Measurements from ENCODE around the gene OXSR1.
"Not testable (repeated sequence)": the region's sequence is repeated elsewhere in the genome, so short reads cannot be mapped to it uniquely, and the experiment has no call there.

The OXSR1 gene

GRCh38 chr3:38163841-38164642 lies 1.3 kb upstream of the OXSR1 start:
- DNase-seq (ENCODE audit: insufficient read length, low spot score) (no peak), FAIRE-seq (no peak)

- FAIRE-seq (no peak), DNase-seq (ENCODE audit: insufficient read length, low spot score) (peak; percentile 17)
Observed at GRCh38 chr3:38164643-38164951, 740 bp upstream of the OXSR1 start.

- FAIRE-seq, result no peak
Observed at GRCh38 chr3:38165722-38166387, 518 bp downstream of the OXSR1 start.

GRCh38 chr3:38167591-38167990 lies 2.3 kb downstream of the OXSR1 start:
- DNase-seq (ENCODE audit: insufficient read length, low spot score) (no peak), FAIRE-seq (no peak)

More at GRCh38 chr3:38165722-38166387, 518 bp downstream of the OXSR1 start:
- no peak for DNase-seq (ENCODE audit: insufficient read length, low spot score)

- no peak for DNase-seq (ENCODE audit: insufficient read length, low spot score)
- no peak for FAIRE-seq
Observed at GRCh38 chr3:38168151-38169026, 3.1 kb downstream of the OXSR1 start.

DNA sequence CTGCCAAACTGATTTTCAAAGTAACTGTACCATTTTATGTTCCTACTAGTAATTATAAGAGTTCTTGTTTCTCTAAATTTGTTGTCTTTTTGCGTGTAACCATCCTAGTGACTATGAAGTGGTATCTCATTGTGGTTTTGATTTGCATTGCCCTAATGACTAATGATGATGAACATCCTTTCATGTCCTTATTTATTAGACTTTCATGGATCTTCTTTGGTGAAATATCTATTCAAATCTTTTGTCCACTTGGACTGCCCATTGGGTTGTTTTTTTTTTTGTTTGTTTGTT lies 3.6 kb downstream of the OXSR1 start:
- DNase-seq (ENCODE audit: insufficient read length, low spot score) (no peak), FAIRE-seq (no peak)

GRCh38 chr3:38170722-38171121 lies 5.4 kb downstream of the OXSR1 start:
- no peak for FAIRE-seq
- no peak for DNase-seq (ENCODE audit: insufficient read length, low spot score)

DNA sequence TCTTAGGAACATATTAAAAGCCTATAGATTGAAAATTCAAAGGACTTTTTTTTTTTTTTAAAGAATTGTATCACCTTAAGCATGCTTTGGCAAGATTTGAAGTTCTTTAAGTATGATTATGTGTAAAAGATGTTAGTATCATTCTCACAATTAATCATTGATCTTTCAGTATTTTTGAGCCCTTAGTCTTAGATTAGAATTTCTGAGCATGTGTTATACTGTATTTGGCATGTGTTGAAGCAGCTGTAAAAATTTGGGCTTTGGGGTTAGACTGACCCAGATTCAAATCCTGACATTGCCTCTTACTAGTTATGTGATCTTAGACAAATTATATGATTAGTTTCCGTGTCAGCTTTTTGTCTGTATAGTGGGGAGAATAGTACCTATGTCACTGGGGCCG lies 6.3 kb downstream of the OXSR1 start:
- FAIRE-seq, result peak; percentile 21

DNA sequence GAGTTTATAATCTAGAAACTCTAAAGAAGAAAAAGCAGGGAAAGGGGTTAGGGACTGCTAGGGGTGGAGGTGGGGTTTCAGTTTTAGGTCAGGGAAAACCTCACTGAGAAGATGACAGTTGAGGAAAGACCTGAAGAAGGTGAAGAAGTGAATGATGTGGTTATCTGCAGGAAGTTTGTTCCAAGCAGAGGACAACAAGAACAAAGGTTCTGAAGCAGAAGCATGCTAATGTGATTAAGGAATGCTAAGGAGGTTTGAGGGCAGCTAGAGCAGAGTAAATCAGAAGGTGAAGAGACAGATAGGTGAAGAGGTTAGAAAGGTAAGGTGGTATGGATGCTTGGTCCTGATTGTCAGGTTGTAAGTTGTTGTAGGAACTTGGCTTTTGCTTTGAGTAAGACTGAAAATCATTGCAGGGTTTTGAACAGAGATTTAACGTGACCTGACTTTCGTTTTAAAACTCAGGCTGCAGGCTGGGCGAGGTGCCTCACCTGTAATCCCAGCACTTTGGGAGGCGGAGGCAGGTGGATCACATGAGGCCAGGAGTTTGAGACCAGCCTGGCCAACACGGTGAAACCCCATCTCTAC lies 8.6 kb downstream of the OXSR1 start:
- FAIRE-seq (peak; percentile 64), DNase-seq (ENCODE audit: insufficient read length, low spot score) (no peak)

More for the DNA sequence above, 6.3 kb downstream of the OXSR1 start:
- DNase-seq (ENCODE audit: insufficient read length, low spot score), result no peak

- FAIRE-seq, result no peak
- DNase-seq (ENCODE audit: insufficient read length, low spot score), result no peak
Observed at GRCh38 chr3:38177181-38177580, 11.8 kb downstream of the OXSR1 start.

DNA sequence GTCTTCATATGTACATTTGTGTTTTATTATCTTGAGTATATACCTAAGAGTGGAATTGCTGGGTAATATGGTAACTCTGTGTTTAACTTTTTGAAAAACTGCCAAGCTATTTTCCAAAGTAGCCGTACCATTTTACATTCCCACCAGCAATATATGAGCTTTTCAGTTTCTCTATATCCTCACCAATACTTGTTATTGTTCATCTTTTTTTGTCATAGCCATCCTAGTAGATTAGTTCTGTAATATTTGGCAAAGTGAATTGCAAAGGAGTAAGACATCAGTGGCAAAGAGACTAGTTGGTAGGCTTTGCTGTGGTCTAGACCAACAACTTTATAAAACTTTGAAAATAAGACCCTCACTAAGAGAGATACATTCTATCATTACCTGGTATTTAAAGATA lies 21.4 kb downstream of the OXSR1 start:
- DNase-seq (ENCODE audit: insufficient read length, low spot score), result no peak
- FAIRE-seq, result no peak

GRCh38 chr3:38190481-38190881 lies 25.1 kb downstream of the OXSR1 start:
- no peak for FAIRE-seq
- DNase-seq (ENCODE audit: insufficient read length, low spot score), result no peak

GRCh38 chr3:38202931-38203330 lies 37.6 kb downstream of the OXSR1 start:
- not testable (repeated sequence) for DNase-seq (ENCODE audit: insufficient read length, low spot score); FAIRE-seq

- DNase-seq (ENCODE audit: insufficient read length, low spot score), result no peak
- FAIRE-seq, result no peak
Observed at GRCh38 chr3:38203690-38204089, 38.4 kb downstream of the OXSR1 start.

DNA sequence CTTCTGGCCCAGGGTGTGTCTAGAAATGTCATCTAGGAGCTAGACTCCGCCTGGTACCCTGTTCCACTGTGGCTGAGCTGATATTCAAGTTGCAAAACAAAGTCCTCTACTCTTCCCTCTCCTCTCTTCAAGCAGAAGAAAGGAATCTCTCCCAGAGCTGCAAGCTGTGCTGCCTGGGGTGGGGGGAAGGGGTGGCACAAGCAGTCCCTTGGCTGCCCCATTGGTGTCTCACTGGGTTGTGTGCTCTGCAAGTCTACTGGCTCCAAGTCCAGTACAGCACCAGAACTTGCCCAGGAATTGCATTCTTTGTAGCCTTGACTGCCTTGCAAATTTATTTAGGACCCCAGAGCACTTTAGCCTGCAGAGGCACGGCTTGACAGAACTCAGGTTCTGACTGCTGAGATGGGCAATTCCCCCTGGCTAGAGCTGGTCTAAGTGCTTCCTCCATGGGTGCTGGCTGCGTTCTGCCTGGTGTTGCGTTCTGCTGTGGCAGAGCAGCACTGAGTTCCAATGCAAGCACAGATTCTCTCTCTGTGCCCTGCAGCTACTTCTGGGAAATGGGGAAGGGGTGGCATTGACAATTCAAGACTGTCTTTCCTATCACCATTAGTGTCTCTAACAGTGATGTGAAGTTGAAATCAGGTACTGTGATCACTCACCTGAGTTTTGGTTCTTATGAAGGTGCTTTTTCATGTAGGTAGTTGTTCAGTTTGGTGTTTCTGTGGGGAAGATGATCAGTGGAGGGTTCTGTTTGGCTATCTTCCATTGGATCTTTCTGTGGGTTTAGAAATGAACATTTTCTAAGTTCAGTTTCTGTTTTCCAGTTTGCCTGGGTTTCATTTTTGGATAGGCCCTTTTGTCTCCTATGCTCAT lies 39.5 kb downstream of the OXSR1 start:
- no peak for DNase-seq (ENCODE audit: insufficient read length, low spot score)
- peak; percentile 49 for FAIRE-seq

GRCh38 chr3:38205472-38205805 lies 40.1 kb downstream of the OXSR1 start:
- DNase-seq (ENCODE audit: insufficient read length, low spot score), result no peak
- no peak for FAIRE-seq

DNA sequence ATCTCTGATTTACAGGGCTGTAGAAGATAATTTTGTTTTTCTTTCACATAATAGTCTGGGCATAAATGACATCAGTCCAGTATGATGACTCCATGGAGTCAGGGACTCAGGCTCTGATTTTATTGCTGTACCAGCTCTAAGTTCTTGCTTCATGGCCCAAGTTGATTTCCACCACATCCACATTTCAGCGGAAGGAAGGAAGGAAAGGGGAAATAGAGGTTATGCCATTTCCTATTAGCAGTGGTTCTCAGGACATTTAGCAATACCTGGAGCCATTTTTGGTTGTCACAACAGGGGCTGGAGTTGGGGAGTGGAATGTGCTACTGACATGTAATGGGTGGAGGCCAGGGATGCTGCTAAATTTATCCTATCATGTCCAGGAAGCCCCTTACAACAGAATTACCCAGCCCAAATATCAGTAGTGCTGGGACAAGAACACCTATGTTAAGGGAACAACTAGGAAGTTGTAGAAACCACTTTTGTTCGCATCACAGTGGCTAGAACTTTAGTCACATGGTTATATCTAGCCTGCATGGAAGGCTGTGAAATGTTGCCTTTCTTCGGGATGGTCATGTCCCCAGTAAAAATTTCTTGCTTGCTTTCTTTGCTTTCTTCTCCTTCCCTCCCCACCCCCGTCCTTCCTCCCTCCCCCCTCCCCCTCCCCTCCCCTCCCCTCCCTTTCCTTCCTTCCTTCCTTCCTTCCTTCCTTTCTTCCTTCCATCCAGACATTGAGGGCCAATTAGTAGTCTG lies 42.1 kb downstream of the OXSR1 start:
- no peak for DNase-seq (ENCODE audit: insufficient read length, low spot score)
- FAIRE-seq, result no peak

- DNase-seq (ENCODE audit: insufficient read length, low spot score), result peak; percentile 1
- FAIRE-seq, result peak; percentile 81
Observed at GRCh38 chr3:38210141-38210757, 44.9 kb downstream of the OXSR1 start.

GRCh38 chr3:38212141-38212540 lies 46.8 kb downstream of the OXSR1 start:
- FAIRE-seq, result no peak
- no peak for DNase-seq (ENCODE audit: insufficient read length, low spot score)
